Activated B cell treated with CpG ODN at 0.5 μM for 24 hours (primary cell): ENCODE results near the gene PHETA2. TPM values are rescaled to one million over a fixed set of nuclear protein-coding genes. Genes with fewer than 3 reads are reported as not detected.

Experiments used
- ATAC-seq: fragments of 200-7000 bp; cut with Tn5 transposase; one replicate; pipeline ENCODE4 v1.10.0; 2021; ENCODE audit warnings: low read depth, mild to moderate bottlenecking, moderate library complexity
- CTCF ChIA-PET: fragments of 350-600 bp; sonication (Branson Sonifier 250); formaldehyde crosslinking; loops from one replicate; lab custom pipeline; 2021; ENCODE audit warnings: antibody characterized with exemption; lab: Charles Lee
- POLR2A ChIA-PET: fragments of 350-600 bp; sonication (Branson Sonifier 250); formaldehyde crosslinking; loops from one replicate; lab custom pipeline; 2021; ENCODE audit warnings: antibody characterized with exemption; lab: Charles Lee
- DNase-seq: peaks from one replicate; pipeline ENCODE4 v3.0.0; 2022
- H3K27ac Mint-ChIP-seq: one replicate; pipeline ENCODE4 v1.8.0; 2020; ENCODE audit warnings: mixed read lengths
- H3K27me3 Mint-ChIP-seq: one replicate; pipeline ENCODE4 v1.8.0; 2021; ENCODE audit warnings: mixed read lengths
- H3K36me3 Mint-ChIP-seq: one replicate; pipeline ENCODE4 v1.8.0; 2021; ENCODE audit warnings: low read depth, mixed read lengths
- H3K4me1 Mint-ChIP-seq: one replicate; pipeline ENCODE4 v1.8.0; 2021; ENCODE audit warnings: mixed read lengths
- H3K4me3 Mint-ChIP-seq: one replicate; pipeline ENCODE4 v1.8.0; 2020; ENCODE audit warnings: mild to moderate bottlenecking, mixed read lengths
- H3K9me3 Mint-ChIP-seq: one replicate; pipeline ENCODE4 v1.8.0; 2020; ENCODE audit warnings: mixed read lengths
- CTCF ChIP-seq: fragments of 200-600 bp; IDR thresholded peaks from one replicate; pipeline ENCODE4 v1.8.0; 2022; ENCODE audit warnings: antibody characterized with exemption, mild to moderate bottlenecking
- intact Hi-C: fragments of 100-400 bp; cut with micrococcal nuclease; formaldehyde crosslinking; loops from one replicate; pipeline ENCODE4 v1.15.1; 2024
- total RNA-seq: library from RNA; stranded (reverse); gene quantifications from 2 replicates; pipeline ENCODE4 v1.2.3, GENCODE V29; 2022

The PHETA2 gene
- 2.7 and 3.1 TPM in 2 replicates for total RNA-seq

GRCh38 chr22:42074132-42074811 is at the start of gene PHETA2:
TSS of gene PHETA2 (plus strand) at chr22:42074248. CDS start at chr22:42077294, 3,046 bp downstream.
- no peak for TF ChIP-seq CTCF
- peak; percentile 65 for DNase-seq
- H3K9me3 Mint-ChIP-seq: no peaks in the 10 kb centered on the region
- peaks cover 38% of the 10 kb centered on the region for H3K4me1 Mint-ChIP-seq
- peak within 1 kb of the TSS; percentile 56 for H3K27ac Mint-ChIP-seq
- peaks cover 2% of the 10 kb centered on the region for H3K36me3 Mint-ChIP-seq
- peak within 1 kb of the TSS; percentile 75 for H3K4me3 Mint-ChIP-seq
- no peaks in the 10 kb centered on the region for H3K27me3 Mint-ChIP-seq
- POLR2A ChIA-PET: interaction anchor here (1.4 to 1.5 kb wide), 3 partner anchors 11 to 76 kb away, joined by 4 to 12 read pairs (median 8); partner anchors contain the start of genes NDUFA6 and WBP2NL
- intact Hi-C loops: loop anchor here (5.0 kb wide), 1 partner anchor 387 kb away; the partner anchor contains the start of gene SNU13
- ATAC-seq: peak; percentile 19
- CTCF ChIA-PET: no interaction called here

- Mint-ChIP-seq H3K27me3 (no peaks in the 10 kb centered on the region), H3K4me1 (peaks cover 23% of the 10 kb centered on the region), H3K9me3 (no peaks in the 10 kb centered on the region), H3K27ac (no peak overlapping the region), H3K36me3 (peaks cover 6% of the 10 kb centered on the region), H3K4me3 (no peak overlapping the region)
- ATAC-seq (no peak), DNase-seq (no peak)
- POLR2A ChIA-PET: interaction anchor here (0.5 kb wide), 1 partner anchor 274 kb away, joined by 6 read pairs; no protein-coding TSS in a partner anchor
- intact Hi-C loops: no loop called here
- CTCF ChIA-PET: no interaction called here
- no peak for TF ChIP-seq CTCF
Measured at GRCh38 chr22:42025421-42025820, 48.6 kb upstream of the PHETA2 start.

- ChIA-PET CTCF (no interaction called here), POLR2A (no interaction called here)
- ATAC-seq (no peak), DNase-seq (no peak)
- H3K36me3 Mint-ChIP-seq: peaks cover 6% of the 10 kb centered on the region
- no peaks in the 10 kb centered on the region for H3K27me3 Mint-ChIP-seq
- intact Hi-C loops: no loop called here
- H3K4me1 Mint-ChIP-seq: peaks cover 33% of the 10 kb centered on the region
- no peak overlapping the region for H3K27ac Mint-ChIP-seq
- no peaks in the 10 kb centered on the region for H3K9me3 Mint-ChIP-seq
- TF ChIP-seq CTCF: no peak
- no peak overlapping the region for H3K4me3 Mint-ChIP-seq
Measured at GRCh38 chr22:42026705-42027104, 47.3 kb upstream of the PHETA2 start.

GRCh38 chr22:42033263-42034181 is 40.5 kb upstream of the PHETA2 start:
- POLR2A ChIA-PET: interaction anchor here (1.3 to 1.5 kb wide), 3 partner anchors 9 to 46 kb away, joined by 3 to 7 read pairs (median 4); partner anchors contain the start of genes SMDT1 and WBP2NL
- Mint-ChIP-seq H3K4me3 (no peak overlapping the region), H3K4me1 (peaks cover 35% of the 10 kb centered on the region), H3K36me3 (peaks cover 5% of the 10 kb centered on the region), H3K27ac (no peak overlapping the region), H3K9me3 (peaks cover 3% of the 10 kb centered on the region), H3K27me3 (no peaks in the 10 kb centered on the region)
- TF ChIP-seq CTCF: no peak
- CTCF ChIA-PET: no interaction called here
- DNase-seq: no peak
- intact Hi-C loops: loop anchor here (5.0 kb wide), 1 partner anchor 36 kb away; the partner anchor contains the start of gene WBP2NL
- no peak for ATAC-seq
